Left colon (tissue), 2 donors: ENCODE data around the gene KATNA1. TPM values are rescaled to one million over a fixed set of nuclear protein-coding genes. Genes with fewer than 3 reads are reported as not detected.

Source experiments
- ATAC-seq: fragments of 200-7000 bp; cut with Tn5 transposase; one replicate; pipeline ENCODE4 v1.9.1; 2020; ENCODE audit warnings: mild to moderate bottlenecking, moderate library complexity
- DNase-seq, 2 donors: peaks; one replicate each; pipeline ENCODE4 v3.0.0-alpha.2; 2020
- intact Hi-C, 2 donors: fragments of 100-400 bp; cut with DNase I in 1 of 2; cut with micrococcal nuclease in 1 of 2; formaldehyde crosslinking; loops; one replicate each; pipeline versions ENCODE4 v1.11.2 to v1.14.0; 2022; cut with DNase I, micrococcal nuclease
- total RNA-seq, 2 donors: library from RNA; stranded (reverse); fragmentation: NEBNext Ultra II Directional; extraction: Animal tissue kit (Norgen Biotek cat#: 25700); gene quantifications; one replicate each; pipeline ENCODE4 v1.2.1, GENCODE V29; 2021
- donor health status: DM: no; HTN: no; CAD: no.
- donor health status: DM: yes; HTN: yes; CAD: no.

The KATNA1 gene
- total RNA-seq, 2 donors from 2014 or later: 11.1 to 11.3 TPM

- intact Hi-C loops: no loop called here
- no peak for ATAC-seq
Measured at GRCh38 chr6:149627672-149628071, 20.8 kb downstream of the KATNA1 start.

GRCh38 chr6:149615805-149616204, 32.7 kb downstream of the KATNA1 start:
- no peak for DNase-seq
- intact Hi-C loops: no loop called here
- ATAC-seq: no peak

More at GRCh38 chr6:149627672-149628071, 20.8 kb downstream of the KATNA1 start:
- no peak for DNase-seq

GRCh38 chr6:149614337-149614736, 34.2 kb downstream of the KATNA1 start:
- DNase-seq: no peak
- no peak for ATAC-seq
- intact Hi-C loops: no loop called here

- DNase-seq: no peak
- intact Hi-C loops: no loop called here
- ATAC-seq: no peak
Measured at GRCh38 chr6:149608381-149608982, 40.0 kb downstream of the KATNA1 start.

GRCh38 chr6:149600508-149600907, 48.0 kb downstream of the KATNA1 start:
- intact Hi-C loops: no loop called here
- no peak for DNase-seq
- ATAC-seq: no peak

- intact Hi-C loops: no loop called here
- ATAC-seq: no peak
- DNase-seq: no peak
Measured at GRCh38 chr6:149593408-149593807, 55.1 kb downstream of the KATNA1 start.

GRCh38 chr6:149592983-149593382, 55.5 kb downstream of the KATNA1 start:
- ATAC-seq (no peak), DNase-seq (no peak)
- intact Hi-C loops: no loop called here

GRCh38 chr6:149586149-149586548, 62.4 kb downstream of the KATNA1 start:
- intact Hi-C loops: no loop called here
- ATAC-seq (no peak), DNase-seq (no peak)

- DNase-seq (no peak), ATAC-seq (no peak)
- intact Hi-C loops: no loop called here
Measured at GRCh38 chr6:149581349-149581748, 67.2 kb downstream of the KATNA1 start.

- DNase-seq (no peak), ATAC-seq (no peak)
- intact Hi-C loops: no loop called here
Measured at GRCh38 chr6:149580880-149581279, 67.6 kb downstream of the KATNA1 start.

GRCh38 chr6:149567945-149568585, 80.4 kb downstream of the KATNA1 start:
- intact Hi-C loops: no loop called here
- DNase-seq: no peak

GRCh38 chr6:149567194-149567586, 81.3 kb downstream of the KATNA1 start:
- DNase-seq (no peak), ATAC-seq (no peak)
- intact Hi-C loops: no loop called here

More at GRCh38 chr6:149567945-149568585, 80.4 kb downstream of the KATNA1 start:
- ATAC-seq: no peak

GRCh38 chr6:149566410-149567193, 81.9 kb downstream of the KATNA1 start:
- DNase-seq (peak; percentile 49 to 70), ATAC-seq (peak; percentile 60)
- intact Hi-C loops: no loop called here

GRCh38 chr6:149565527-149566409, 82.7 kb downstream of the KATNA1 start, which contains the start of gene GINM1:
Gene GINM1, plus strand, starts transcription at chr6:149566375. Its CDS starts 40 bp downstream, at chr6:149566415.
- ATAC-seq (peak; percentile 87), DNase-seq (peak; percentile 92 to 94)
- intact Hi-C loops: no loop called here

GRCh38 chr6:149563928-149564325, 84.6 kb downstream of the KATNA1 start:
- no peak for ATAC-seq
- intact Hi-C loops: no loop called here
- DNase-seq: no peak

- DNase-seq (no peak), ATAC-seq (no peak)
- intact Hi-C loops: no loop called here
Measured at GRCh38 chr6:149563203-149563927, 85.1 kb downstream of the KATNA1 start.

GRCh38 chr6:149560736-149561135, 87.8 kb downstream of the KATNA1 start:
- DNase-seq: peak in 1 of 2 donors; percentile 16
- ATAC-seq: peak; percentile 33
- intact Hi-C loops: no loop called here

GRCh38 chr6:149559389-149559788, 89.1 kb downstream of the KATNA1 start:
- DNase-seq: no peak
- intact Hi-C loops: no loop called here
- ATAC-seq: no peak
